Activated CD4-positive, CD25-positive, alpha-beta regulatory T cell treated with anti-CD3 and anti-CD28 coated beads, Interleukin-2, amount 50 U/mL, for 72 hours (primary cell): ENCODE measurements around the gene PLIN5.

Source experiments
- DNase-seq: peaks from one replicate; pipeline ENCODE4 v3.0.0; 2021

Gene PLIN5, protein sequence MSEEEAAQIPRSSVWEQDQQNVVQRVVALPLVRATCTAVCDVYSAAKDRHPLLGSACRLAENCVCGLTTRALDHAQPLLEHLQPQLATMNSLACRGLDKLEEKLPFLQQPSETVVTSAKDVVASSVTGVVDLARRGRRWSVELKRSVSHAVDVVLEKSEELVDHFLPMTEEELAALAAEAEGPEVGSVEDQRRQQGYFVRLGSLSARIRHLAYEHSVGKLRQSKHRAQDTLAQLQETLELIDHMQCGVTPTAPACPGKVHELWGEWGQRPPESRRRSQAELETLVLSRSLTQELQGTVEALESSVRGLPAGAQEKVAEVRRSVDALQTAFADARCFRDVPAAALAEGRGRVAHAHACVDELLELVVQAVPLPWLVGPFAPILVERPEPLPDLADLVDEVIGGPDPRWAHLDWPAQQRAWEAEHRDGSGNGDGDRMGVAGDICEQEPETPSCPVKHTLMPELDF

GRCh38 chr19:4534836-4535658 lies at the start of gene PLIN5:
PLIN5 (minus strand) TSS chr19:4535224; CDS start chr19:4534074, 1,150 bp downstream.
- peak; percentile 52 for DNase-seq

DNA sequence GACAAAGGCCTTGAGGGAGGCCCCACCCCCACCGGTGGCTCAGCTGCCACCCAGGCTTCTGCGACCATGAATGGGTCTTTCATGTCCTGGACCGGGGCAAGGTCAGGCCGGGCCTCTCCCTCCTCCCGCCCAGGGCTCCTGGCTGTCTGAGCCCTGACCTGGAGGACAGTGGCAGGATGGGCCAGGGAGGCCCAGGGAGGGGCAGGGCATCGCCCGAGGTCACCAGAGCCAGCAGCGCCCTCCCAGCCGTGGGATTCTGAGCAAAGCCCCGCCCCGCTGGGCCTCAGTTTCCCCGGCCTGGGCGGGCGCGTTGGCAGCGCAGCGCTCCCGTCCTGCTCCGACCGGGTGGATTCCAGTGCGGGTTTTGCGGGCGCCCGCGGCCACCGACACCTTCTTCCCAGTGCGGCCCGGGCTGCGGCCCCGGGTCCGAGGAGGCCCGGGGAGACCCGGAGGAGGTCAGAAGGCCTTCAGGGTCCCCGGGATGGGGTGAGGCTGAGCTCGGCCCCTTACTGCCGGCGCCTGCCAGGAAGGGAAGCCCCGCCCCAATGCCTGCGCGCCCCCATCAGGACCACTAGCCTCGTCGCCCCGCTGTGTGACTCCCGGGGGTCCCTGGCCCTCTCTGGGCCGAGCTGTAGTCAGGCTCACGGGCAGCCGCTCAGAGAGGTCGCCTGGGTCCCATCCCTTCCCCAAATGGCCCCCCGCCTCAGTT lies 49.1 kb upstream of the PLIN5 start:
- DNase-seq: no peak

DNA sequence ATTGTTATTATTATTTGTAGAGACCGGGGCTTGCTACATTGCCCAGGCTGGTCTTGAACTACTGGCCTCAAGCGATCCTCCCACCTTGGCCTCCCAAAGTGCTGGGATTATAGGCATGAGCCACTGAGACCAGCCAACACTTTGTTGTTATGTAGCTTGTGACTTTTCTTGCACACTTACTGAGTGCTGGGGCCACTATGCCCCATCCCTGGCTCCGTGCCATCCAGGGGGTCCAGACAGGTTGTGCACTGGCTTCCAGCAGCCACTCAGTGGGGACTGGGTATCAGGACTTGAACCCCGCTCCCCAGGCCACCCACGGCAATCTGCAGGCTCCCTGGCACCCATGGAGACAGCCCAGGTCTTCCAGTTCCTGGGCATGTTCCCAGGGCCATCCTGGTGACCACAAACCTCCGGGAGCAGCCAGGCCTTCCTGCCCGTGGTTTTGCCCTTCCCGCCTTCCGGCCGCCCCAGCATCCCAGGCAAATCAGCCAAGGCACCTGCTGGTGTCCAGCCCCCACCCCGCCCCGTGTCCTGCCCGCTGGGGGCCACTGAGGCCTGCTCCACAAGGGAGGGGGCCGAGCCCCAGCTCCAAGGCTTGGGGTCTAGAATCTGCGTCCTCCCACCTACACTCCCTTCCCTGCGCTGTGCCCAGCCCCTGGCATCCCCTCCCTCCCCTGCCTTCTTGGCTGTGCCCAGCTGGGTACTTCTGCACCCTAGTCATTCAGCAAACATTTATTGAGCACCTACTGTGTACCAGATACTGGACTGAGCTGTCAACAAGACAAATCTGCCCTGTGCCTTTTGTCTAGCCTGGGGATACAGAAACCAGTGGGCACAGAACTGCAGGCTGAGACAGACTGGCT lies 48.2 kb upstream of the PLIN5 start:
- DNase-seq: no peak

- DNase-seq: no peak
These were observed 46.9 kb upstream of the PLIN5 start for GRCh38 chr19:4581666-4582553.

DNA sequence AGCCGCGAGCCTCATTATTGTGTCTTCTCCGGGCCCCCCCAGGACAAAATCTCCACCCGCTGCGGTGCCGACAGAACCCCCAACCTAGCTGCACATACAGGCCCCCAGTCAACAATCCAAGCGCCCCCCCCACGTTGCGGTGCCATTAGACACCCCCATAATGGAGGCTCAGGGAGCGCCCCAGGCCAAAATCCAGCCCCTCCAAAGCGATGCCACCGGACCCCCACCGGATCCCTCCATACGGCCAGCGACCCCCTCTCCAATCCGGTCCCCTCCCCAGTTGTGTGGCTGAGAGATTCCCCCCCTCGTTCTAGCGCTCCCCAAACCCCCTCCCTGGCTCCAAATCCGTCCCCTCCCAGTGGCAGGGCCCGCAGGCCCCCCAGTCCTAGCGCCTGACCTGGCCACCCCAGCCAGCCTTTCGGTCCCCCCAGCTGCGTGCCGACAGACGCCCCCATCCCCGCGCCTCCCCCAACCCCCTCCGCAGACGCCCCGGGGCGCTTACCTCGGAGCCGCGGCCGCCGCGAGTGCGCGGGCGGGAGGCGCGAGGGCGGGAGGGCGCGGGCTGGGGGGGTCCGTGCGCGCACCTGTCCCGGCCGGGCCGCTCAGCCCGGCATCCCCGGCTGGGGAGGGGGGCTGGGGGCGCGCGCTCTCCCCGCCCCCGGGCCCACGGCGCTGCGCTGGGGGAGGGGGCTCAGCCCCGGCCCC lies 46.1 kb upstream of the PLIN5 start:
- DNase-seq: no peak

DNA sequence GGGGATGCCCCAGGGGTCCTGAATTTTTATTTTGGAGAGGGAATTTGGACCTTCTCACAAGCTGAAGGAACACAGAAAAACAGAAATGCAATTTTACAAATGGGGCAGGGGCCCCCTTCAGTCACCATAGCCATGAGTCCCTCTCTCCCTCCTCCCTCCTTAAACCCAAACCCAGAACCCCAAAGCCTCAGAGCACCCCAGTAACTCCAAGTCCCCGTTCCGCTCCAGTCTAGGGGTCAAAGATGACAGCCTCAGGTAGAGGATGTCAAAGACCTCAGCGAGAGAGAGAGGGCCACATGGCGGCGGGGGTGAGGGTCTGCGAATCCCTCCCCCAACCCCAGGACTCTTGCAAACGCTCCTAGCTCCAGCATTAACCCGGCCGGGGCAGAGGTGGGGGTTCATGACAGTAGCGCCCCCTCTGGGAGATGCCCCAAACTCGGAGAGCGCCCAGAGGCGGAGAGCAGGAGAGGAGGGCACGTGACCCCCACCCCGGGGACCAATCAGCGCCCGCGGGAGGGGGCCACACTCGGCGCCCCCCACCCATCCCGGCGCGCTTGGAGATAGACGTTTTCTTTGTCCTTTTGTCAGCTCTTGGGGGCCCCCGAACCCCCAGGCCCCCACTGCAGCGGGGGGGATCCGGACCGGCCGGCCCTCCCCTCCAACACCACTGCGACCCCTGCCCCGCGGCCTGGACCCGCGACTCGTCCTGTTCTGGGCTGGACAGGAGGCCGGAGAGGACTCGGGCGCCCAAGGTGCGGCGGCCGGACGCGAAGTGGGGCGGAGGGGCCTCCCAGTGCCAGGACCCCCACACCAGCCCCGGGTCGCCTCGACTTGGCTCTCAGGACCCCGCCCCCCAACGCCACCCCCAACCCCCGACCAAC lies 45.2 kb upstream of the PLIN5 start:
- no peak for DNase-seq

GRCh38 chr19:4579389-4579788 lies 44.4 kb upstream of the PLIN5 start:
- DNase-seq: no peak

DNA sequence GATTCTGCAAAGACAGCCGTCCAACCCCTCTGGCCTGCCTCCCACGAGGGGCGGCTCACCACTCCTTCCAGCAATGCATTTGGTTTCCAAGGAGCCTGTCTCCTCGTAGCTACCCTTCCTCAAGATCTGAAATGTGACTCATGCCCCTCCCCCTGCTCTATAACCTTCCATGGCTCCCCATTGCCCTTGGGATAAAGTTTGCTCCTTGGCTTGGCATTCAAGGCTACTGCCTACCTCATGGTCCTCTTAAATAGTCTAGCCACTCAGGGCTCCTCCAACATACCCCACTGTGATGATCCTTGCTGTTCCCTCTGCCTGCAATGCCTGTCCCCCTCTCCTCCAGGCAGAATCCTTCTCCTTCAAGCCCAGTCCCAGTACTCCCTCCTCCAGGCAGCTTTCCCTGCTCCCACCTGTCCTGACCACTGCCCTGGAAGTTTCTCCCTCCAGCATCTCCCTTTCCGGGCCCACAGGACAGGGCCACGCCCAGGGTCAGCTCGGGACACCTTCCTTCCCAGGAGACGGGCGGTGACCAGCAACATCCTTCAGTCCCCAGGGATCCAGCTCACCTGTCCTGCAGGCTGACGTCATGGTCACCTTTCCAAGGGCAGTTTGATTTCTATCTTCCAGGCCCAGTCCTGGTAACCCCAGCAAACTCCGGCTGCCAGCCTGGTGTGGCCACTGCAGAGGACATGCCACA lies 43.7 kb upstream of the PLIN5 start:
- no peak for DNase-seq

- DNase-seq: no peak
These were observed 42.2 kb upstream of the PLIN5 start for GRCh38 chr19:4577020-4577782.

DNA sequence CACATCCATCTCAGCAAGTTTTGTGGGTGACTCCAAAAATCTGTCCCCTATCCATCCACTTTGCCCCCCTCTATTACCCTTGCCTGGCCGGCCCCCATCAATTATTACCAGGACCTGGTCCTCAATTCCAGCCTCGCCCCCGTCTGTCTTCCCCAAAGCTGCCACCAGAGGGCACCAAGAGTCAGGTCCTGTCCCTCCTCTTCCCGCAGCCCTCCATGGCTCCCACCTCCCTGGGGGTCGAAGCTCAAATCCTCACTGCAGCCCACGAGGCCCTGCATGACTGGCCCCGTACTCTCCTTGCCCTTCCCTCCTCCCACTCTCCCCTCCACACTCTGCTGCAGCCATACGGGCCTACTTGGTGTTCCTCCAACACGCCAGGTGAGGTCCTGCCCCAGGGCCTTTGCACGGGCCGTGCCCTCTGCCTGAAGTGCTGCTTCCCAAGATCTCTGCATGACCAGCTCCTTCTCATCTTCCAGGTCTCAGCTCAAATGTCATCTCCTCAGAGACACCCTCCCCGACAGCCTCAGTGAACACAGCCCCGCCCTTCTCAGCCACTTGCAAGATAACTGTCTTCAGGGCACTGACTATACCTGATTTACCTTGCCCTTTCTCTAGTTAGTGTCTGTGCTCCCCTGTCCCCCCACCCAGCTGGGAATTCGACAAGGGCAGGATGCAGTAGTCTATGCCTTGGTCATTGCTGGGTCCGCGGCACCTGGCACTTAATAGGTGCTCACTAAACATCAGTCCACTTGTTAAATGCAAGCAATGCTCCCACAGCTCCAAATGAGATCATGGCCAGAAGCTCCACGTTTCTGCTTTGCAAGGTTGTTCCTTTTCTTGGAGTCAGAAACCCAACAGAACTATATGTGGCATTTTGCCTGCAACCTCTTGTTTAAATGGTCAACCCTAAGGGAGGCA lies 41.3 kb upstream of the PLIN5 start:
- DNase-seq: peak; percentile 80

GRCh38 chr19:4575267-4576015 lies 40.4 kb upstream of the PLIN5 start:
- DNase-seq: no peak

DNA sequence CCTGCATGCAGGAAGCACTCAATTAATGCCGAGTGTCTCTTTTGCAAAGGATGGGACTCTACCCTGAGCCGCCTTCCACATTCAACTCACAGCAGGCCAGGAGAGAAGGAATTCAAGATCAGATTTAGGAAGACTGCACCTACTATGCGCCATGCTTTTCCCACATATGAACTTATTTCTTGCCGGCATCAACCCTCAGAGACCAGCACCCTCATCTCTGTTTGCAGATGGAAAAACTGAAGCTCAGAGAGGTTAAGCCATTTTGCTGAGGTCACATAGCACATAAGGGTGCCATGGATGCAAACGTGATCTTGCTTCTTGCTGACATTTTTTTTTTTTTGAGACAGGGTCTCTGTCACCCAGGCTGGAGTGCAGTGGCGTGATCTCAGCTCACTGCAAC lies 38.7 kb upstream of the PLIN5 start:
- no peak for DNase-seq

DNA sequence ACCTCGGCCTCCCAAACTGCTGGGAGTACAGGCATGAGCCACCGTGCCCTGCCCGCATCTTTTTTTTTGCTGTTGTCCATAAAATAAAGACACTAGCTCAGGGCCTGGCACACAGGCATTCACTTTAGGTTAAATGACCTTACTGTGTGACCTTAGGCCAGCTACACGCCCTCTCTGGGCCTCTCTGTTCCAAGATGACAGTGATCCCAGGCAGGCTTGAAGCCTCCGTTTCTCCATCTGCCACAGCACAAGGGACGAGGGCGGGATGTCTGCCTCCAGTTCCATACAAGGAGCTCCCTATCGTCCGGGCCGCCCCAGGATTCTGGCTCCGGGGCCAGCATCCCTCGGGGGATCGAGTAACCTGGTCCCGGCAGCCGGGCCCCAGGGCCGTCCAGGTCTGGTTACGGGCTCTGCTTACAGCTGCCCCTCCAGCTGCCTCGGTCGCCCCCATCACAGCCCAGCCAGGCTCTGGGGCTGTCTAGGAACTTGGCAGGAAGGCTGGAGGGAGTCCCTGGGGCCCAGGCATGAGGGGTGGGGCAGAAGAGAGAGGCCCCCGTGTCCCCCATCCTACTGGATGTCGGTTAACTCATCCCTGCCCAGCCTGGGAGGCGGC lies 36.4 kb upstream of the PLIN5 start:
- no peak for DNase-seq

DNA sequence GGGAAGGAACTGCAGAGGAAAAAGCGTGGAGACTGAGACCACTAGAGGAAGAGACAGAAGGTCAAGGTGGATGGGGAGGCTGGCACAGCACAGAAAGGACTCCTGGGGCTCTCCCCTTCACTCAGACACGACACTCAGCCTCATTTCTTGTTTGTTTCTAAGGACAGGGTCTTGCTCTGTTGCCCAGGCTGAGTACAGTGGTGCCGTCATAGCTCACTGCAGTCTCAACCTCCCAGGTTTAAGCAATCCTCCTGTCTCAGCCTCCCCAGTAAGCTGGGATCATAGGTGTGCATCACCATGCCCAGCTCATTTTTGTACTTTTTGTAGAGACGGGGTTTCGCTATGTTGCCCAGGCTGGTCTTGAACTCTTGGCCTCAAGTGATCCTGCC lies 35.9 kb upstream of the PLIN5 start:
- DNase-seq: no peak

DNA sequence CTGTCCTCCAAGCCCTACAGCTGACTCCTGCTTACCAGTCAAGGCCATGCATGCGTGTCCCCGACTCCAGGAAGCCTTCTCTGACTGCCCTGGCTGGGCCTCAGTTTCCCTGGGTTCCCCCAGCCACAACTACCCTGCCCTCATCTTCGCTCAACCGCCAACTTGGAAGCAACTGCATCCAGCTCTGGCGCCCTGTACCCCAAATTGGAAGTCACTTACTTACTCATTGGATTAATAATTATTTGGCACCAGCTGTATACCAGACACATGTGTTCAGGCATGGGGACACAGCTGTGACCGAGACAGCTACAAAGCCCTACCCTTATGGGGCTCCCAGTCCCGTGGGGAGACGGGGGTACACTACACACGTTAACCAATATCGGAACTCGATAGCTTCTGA lies 35.4 kb upstream of the PLIN5 start:
- DNase-seq: no peak

GRCh38 chr19:4568886-4569285 lies 33.9 kb upstream of the PLIN5 start:
- DNase-seq: no peak
